22Rv1 (cell line): Measurements from ENCODE around the gene BHLHE23.

Source experiments
- H3K27ac ChIP-seq: fragments of 450-650 bp; 2 replicates; pipeline ENCODE4 v1.5.1; 2017
- ZFX ChIP-seq: fragments of 450-650 bp; IDR thresholded peaks from 2 replicates; pipeline ENCODE4 v1.6.1; 2017; ENCODE audit warnings: antibody characterized with exemption, borderline replicate concordance
- TF ChIP-seq, protein P1 (sequence below): fragments of 450-650 bp; IDR thresholded peaks from 2 replicates; pipeline ENCODE4 v1.5.1; 2017; ENCODE audit warnings: mild to moderate bottlenecking

BHLHE23 gene

DNA sequence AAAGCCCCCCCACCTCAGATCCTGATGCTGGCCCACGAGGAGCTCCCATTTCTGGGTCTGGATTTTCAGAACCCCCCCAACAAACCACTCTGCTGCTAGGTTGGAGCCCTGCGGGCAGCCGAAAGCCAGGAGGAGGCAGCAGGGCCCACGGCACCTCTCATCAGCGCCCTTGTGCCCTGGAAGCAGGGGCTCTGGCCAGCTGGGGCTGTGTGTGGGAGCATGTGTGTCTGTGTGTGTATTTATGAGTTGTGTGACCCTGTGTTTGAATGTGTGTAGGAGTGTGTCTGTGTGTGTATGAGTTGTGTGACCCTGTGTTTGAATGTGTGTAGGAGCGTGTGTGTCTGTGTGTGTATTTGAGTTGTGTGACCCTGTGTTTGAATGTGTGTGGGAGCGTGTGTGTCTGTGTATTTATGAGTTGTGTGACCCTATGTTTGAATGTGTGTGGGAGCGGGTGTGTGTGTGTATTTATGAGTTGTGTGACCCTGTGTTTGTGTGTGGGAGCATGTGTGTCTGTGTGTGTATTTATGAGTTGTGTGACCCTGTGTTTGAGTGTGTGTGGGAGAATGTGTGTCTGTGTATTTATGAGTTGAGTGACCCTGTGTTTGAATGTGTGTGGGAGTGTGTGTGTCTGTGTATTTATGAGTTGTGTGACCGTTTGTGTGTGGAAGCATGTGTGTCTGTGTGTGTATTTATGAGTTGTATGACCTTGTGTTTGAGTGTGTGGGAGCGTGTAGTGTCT lies 35.4 kb downstream of the BHLHE23 start:
- no peak for TF ChIP-seq ZFX
- TF ChIP-seq, protein P1, sequence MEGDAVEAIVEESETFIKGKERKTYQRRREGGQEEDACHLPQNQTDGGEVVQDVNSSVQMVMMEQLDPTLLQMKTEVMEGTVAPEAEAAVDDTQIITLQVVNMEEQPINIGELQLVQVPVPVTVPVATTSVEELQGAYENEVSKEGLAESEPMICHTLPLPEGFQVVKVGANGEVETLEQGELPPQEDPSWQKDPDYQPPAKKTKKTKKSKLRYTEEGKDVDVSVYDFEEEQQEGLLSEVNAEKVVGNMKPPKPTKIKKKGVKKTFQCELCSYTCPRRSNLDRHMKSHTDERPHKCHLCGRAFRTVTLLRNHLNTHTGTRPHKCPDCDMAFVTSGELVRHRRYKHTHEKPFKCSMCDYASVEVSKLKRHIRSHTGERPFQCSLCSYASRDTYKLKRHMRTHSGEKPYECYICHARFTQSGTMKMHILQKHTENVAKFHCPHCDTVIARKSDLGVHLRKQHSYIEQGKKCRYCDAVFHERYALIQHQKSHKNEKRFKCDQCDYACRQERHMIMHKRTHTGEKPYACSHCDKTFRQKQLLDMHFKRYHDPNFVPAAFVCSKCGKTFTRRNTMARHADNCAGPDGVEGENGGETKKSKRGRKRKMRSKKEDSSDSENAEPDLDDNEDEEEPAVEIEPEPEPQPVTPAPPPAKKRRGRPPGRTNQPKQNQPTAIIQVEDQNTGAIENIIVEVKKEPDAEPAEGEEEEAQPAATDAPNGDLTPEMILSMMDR: no peak

DNA sequence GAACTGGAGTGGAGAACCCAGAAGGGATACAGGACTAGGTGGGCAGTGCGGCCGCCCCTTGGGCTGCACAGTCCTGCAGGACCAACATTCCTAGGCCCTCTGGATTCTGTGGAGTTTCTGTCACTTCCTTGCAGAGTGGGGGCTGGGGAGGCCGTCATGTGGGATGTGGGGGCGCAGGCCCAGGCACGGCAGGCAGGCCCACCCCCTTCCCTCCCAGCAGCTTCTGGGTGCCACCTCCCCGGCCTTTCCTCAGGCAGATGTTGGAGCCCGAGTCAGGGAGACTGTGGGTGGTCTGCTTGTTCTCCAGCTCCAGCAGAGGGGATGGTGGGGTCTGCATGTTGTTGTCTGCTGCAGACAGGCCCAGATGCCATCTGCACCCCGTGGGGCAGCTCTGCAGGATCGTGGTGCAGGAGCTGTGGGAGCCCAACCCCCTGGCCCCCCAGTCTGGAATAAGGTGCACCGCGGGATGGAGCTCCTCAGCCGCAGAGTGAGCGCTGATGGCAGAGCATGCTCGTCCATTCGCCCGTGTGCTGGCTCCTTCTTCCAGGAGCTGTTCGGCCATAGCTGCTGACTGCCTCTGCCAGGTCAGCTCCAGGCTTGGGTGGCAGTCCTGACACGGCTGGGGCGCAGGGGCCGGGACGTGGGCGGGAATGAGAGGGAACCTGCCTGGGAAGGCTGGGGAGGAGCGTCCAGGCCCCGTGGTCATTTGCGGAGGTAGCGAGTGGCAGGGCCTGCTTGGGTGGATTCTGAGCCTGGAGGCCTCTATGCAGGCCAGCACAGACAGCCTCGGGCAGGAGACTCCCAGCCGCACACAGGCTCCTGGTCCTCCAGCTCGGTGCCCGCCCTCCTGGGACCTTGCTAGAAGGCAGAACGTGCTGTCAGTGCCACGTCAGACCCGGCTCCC lies 36.2 kb downstream of the BHLHE23 start:
- H3K27ac ChIP-seq: no peak overlapping the region
- TF ChIP-seq, protein P1: no peak
- no peak for TF ChIP-seq ZFX

More for the DNA sequence above, 35.4 kb downstream of the BHLHE23 start:
- H3K27ac ChIP-seq: no peak overlapping the region

DNA sequence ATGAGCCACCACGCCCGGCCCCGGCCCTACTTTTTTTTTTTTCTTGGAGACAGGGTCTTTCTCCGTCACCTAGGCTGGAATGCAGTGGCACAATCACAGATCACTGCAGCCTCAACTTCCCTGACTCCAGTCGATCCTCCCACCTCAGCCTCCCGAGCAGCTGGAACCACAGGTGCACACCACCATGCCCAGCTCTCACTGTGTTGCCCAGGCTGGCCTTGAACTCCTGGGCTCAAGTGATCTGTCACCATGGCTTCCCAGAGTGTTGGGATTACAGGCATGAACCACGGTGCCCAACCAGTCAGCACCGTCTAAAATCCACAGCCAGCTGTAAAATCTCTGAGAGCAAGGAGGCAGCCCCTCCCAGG lies 36.8 kb downstream of the BHLHE23 start:
- H3K27ac ChIP-seq: no peak overlapping the region
- TF ChIP-seq, protein P1: no peak
- TF ChIP-seq ZFX: no peak

DNA sequence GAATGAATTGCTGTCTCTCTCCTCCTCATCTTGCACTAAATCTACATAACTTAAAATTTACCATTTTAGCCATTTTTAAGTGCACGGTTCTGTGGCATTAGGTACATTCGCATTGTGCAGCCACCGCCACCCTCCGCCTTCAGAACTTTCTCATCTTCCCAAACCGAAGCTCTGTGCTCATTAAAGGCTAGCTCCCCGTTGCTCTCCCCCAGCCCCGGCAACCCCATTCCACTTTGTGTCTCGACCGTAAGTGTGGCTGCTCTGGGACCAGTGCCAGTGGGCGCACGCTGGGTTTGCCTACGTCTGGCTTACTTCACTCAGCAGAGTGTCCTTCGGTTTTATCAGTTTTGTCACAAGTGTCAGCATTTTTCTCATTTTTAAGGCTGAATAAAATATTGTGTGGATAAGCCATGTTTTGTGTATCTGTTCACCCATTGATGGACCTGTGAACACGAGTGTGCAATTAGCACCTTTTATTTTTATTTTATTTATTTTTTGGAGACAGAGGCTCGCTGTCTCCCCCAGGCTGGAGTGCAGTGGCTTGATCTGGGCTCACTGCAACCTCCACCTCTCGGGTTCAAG lies 37.5 kb downstream of the BHLHE23 start:
- TF ChIP-seq ZFX: no peak
- TF ChIP-seq, protein P1: no peak
- no peak overlapping the region for H3K27ac ChIP-seq

DNA sequence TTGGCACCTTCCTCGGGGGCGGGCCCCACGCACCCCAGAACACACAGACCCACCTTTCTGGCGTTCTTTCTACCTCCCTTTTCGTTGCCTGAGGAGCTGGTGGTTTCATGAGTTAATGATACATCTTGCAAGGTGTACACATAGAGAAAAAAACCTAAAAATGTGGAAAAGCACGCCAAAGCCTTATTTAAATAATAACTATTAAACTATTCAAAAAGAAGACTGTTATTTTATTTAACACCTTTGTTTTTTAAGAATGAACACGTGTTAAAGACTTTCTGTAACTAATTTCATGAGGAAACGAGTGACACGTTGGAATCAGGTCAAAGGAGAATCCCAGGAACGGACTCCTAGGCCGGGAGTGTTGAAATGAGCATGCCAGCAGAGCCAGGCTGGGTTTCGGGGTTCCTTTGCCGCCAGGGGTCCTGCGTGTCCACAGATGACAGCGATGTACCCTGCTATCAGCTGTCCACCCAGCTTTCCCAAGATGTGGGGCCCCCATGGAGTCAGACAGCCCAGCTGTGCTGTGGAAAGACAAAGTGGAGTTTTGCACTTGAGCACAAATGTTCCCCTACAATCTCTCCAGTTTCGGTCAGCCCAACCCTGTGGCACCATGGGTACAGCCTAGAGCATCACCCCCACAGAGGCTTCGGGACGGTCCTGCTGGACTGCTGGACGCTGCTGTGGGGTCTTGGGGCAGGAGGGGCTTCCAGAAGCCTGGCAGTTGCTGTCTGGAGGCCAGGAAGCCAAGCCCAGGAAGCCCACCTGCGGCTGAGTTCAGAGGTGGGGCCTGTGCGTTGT lies 38.2 kb downstream of the BHLHE23 start:
- no peak overlapping the region for H3K27ac ChIP-seq
- TF ChIP-seq, protein P1: no peak
- TF ChIP-seq ZFX: no peak

DNA sequence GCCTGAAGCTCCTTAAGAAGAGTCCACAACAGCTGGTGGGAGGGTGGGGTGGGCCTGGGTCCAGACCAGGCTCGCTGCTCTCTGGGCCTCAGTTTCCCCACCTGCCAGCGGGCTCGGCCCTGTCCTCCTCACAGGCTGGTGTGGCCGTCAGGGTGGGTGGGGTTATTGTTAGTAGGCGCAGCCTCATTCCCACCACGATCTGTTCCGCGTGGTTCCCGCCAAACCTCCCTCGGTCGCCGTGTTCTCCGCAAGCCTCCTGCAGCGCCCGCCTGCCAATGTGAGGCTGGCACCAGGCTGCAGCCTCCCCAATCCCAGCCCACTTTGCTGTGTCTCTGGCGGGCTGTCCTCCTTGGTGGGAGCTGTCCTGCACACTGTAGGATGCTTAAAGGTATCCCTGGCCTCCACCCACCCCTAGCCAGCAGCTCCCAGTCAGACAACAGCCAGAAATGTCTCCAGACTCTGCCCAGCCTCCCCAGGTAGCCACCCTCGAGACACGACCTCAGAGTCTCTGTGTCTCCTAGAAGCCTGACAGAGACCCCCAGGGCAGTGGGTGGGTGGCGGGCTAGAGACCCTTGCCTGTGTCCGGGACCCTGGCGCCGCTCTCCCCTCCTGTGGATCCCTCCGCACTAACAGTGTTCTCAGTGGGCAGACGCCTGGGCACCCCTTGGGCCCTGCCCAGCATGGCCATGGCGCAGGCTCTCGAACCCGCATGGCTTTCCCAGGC lies 39.0 kb downstream of the BHLHE23 start:
- no peak for TF ChIP-seq ZFX
- TF ChIP-seq, protein P1: no peak
- no peak overlapping the region for H3K27ac ChIP-seq
